ENCODE results near the gene TRPM3.

TRPM3 gene

GRCh38 chr9:70947511-70947910, 173.9 kb downstream of the TRPM3 start:
- Histone ChIP-seq H3K9me3 (ENCODE audit: low read depth, low read length) (no peaks in the 10 kb centered on the region), H3K27ac (no peak overlapping the region), H3K36me3 (ENCODE audit: insufficient read depth, low read length) (no peaks in the 10 kb centered on the region), H3K4me3 (no peak overlapping the region), H3K9ac (ENCODE audit: insufficient read length) (no peak overlapping the region)
- TF ChIP-seq FOXP2 (optimal IDR thresholded peaks at IDR 0.05; ENCODE audit: control extremely low read depth, extremely low read length, insufficient read depth): no peak
- TF ChIP-seq EZH2 (IDR thresholded peaks at IDR 0.05): no peak
- no peak for TF ChIP-seq POLR2AphosphoS5 (IDR thresholded peaks at IDR 0.05; ENCODE audit: borderline replicate concordance, low read depth, low read length)
- DNase-seq (ENCODE audit: low read depth, low spot score): no peak

- Histone ChIP-seq H3K36me3 (ENCODE audit: insufficient read depth, low read length) (no peaks in the 10 kb centered on the region), H3K9me3 (ENCODE audit: low read depth, low read length) (no peaks in the 10 kb centered on the region), H3K27ac (no peak overlapping the region), H3K9ac (ENCODE audit: insufficient read length) (no peak overlapping the region), H3K4me3 (no peak overlapping the region)
- no peak for DNase-seq (ENCODE audit: low read depth, low spot score)
- TF ChIP-seq EZH2 (IDR thresholded peaks at IDR 0.05) (no peak), POLR2AphosphoS5 (IDR thresholded peaks at IDR 0.05; ENCODE audit: borderline replicate concordance, low read depth, low read length) (no peak), FOXP2 (optimal IDR thresholded peaks at IDR 0.05; ENCODE audit: control extremely low read depth, extremely low read length, insufficient read depth) (no peak)
Measured at GRCh38 chr9:70947086-70947485, 174.3 kb downstream of the TRPM3 start.

- no peak for TF ChIP-seq FOXP2 (optimal IDR thresholded peaks at IDR 0.05; ENCODE audit: control extremely low read depth, extremely low read length, insufficient read depth)
- TF ChIP-seq EZH2 (IDR thresholded peaks at IDR 0.05): no peak
- no peak for TF ChIP-seq POLR2AphosphoS5 (IDR thresholded peaks at IDR 0.05; ENCODE audit: borderline replicate concordance, low read depth, low read length)
- no peaks in the 10 kb centered on the region for H3K9me3 ChIP-seq (ENCODE audit: low read depth, low read length)
- H3K27ac ChIP-seq: no peak overlapping the region
- H3K4me3 ChIP-seq: no peak overlapping the region
- no peak for DNase-seq (ENCODE audit: low read depth, low spot score)
- no peaks in the 10 kb centered on the region for H3K36me3 ChIP-seq (ENCODE audit: insufficient read depth, low read length)
- H3K9ac ChIP-seq (ENCODE audit: insufficient read length): no peak overlapping the region
Measured at GRCh38 chr9:70945301-70945700, 176.1 kb downstream of the TRPM3 start.

- TF ChIP-seq EZH2 (IDR thresholded peaks at IDR 0.05) (no peak), FOXP2 (optimal IDR thresholded peaks at IDR 0.05; ENCODE audit: control extremely low read depth, extremely low read length, insufficient read depth) (no peak), POLR2AphosphoS5 (IDR thresholded peaks at IDR 0.05; ENCODE audit: borderline replicate concordance, low read depth, low read length) (no peak)
- no peak for DNase-seq (ENCODE audit: low read depth, low spot score)
- no peak overlapping the region for H3K27ac ChIP-seq
- no peaks in the 10 kb centered on the region for H3K36me3 ChIP-seq (ENCODE audit: insufficient read depth, low read length)
- no peak overlapping the region for H3K9ac ChIP-seq (ENCODE audit: insufficient read length)
- H3K9me3 ChIP-seq (ENCODE audit: low read depth, low read length): no peaks in the 10 kb centered on the region
- no peak overlapping the region for H3K4me3 ChIP-seq
Measured at GRCh38 chr9:70941191-70941590, 180.2 kb downstream of the TRPM3 start.

GRCh38 chr9:70940605-70941004, 180.8 kb downstream of the TRPM3 start:
- H3K9me3 ChIP-seq (ENCODE audit: low read depth, low read length): no peaks in the 10 kb centered on the region
- no peak overlapping the region for H3K9ac ChIP-seq (ENCODE audit: insufficient read length)
- TF ChIP-seq EZH2 (IDR thresholded peaks at IDR 0.05) (no peak), POLR2AphosphoS5 (IDR thresholded peaks at IDR 0.05; ENCODE audit: borderline replicate concordance, low read depth, low read length) (no peak), FOXP2 (optimal IDR thresholded peaks at IDR 0.05; ENCODE audit: control extremely low read depth, extremely low read length, insufficient read depth) (no peak)
- H3K4me3 ChIP-seq: no peak overlapping the region
- H3K36me3 ChIP-seq (ENCODE audit: insufficient read depth, low read length): no peaks in the 10 kb centered on the region
- no peak for DNase-seq (ENCODE audit: low read depth, low spot score)
- no peak overlapping the region for H3K27ac ChIP-seq

GRCh38 chr9:70936536-70936935, 184.9 kb downstream of the TRPM3 start:
- no peak for DNase-seq (ENCODE audit: low read depth, low spot score)
- no peaks in the 10 kb centered on the region for H3K9me3 ChIP-seq (ENCODE audit: low read depth, low read length)
- no peak overlapping the region for H3K27ac ChIP-seq
- TF ChIP-seq FOXP2 (optimal IDR thresholded peaks at IDR 0.05; ENCODE audit: control extremely low read depth, extremely low read length, insufficient read depth): no peak
- TF ChIP-seq EZH2 (IDR thresholded peaks at IDR 0.05): no peak
- no peak for TF ChIP-seq POLR2AphosphoS5 (IDR thresholded peaks at IDR 0.05; ENCODE audit: borderline replicate concordance, low read depth, low read length)
- no peak overlapping the region for H3K4me3 ChIP-seq
- no peaks in the 10 kb centered on the region for H3K36me3 ChIP-seq (ENCODE audit: insufficient read depth, low read length)
- no peak overlapping the region for H3K9ac ChIP-seq (ENCODE audit: insufficient read length)

- H3K4me3 ChIP-seq: no peak overlapping the region
- no peaks in the 10 kb centered on the region for H3K9me3 ChIP-seq (ENCODE audit: low read depth, low read length)
- no peak overlapping the region for H3K9ac ChIP-seq (ENCODE audit: insufficient read length)
- no peak for DNase-seq (ENCODE audit: low read depth, low spot score)
- H3K27ac ChIP-seq: no peak overlapping the region
- no peaks in the 10 kb centered on the region for H3K36me3 ChIP-seq (ENCODE audit: insufficient read depth, low read length)
- TF ChIP-seq POLR2AphosphoS5 (IDR thresholded peaks at IDR 0.05; ENCODE audit: borderline replicate concordance, low read depth, low read length) (no peak), EZH2 (IDR thresholded peaks at IDR 0.05) (no peak), FOXP2 (optimal IDR thresholded peaks at IDR 0.05; ENCODE audit: control extremely low read depth, extremely low read length, insufficient read depth) (no peak)
Measured at GRCh38 chr9:70935856-70936255, 185.6 kb downstream of the TRPM3 start.

- no peaks in the 10 kb centered on the region for H3K9me3 ChIP-seq (ENCODE audit: low read depth, low read length)
- no peak overlapping the region for H3K27ac ChIP-seq
- no peak overlapping the region for H3K9ac ChIP-seq (ENCODE audit: insufficient read length)
- H3K36me3 ChIP-seq (ENCODE audit: insufficient read depth, low read length): no peaks in the 10 kb centered on the region
- no peak overlapping the region for H3K4me3 ChIP-seq
- DNase-seq (ENCODE audit: low read depth, low spot score): no peak
- TF ChIP-seq POLR2AphosphoS5 (IDR thresholded peaks at IDR 0.05; ENCODE audit: borderline replicate concordance, low read depth, low read length) (no peak), EZH2 (IDR thresholded peaks at IDR 0.05) (no peak)
Measured at GRCh38 chr9:70934642-70935041, 186.8 kb downstream of the TRPM3 start.

- H3K9ac ChIP-seq (ENCODE audit: insufficient read length): no peak overlapping the region
- no peak for DNase-seq (ENCODE audit: low read depth, low spot score)
- no peak overlapping the region for H3K4me3 ChIP-seq
- H3K27ac ChIP-seq: no peak overlapping the region
- no peaks in the 10 kb centered on the region for H3K36me3 ChIP-seq (ENCODE audit: insufficient read depth, low read length)
- no peaks in the 10 kb centered on the region for H3K9me3 ChIP-seq (ENCODE audit: low read depth, low read length)
- TF ChIP-seq EZH2 (IDR thresholded peaks at IDR 0.05) (no peak), FOXP2 (optimal IDR thresholded peaks at IDR 0.05; ENCODE audit: control extremely low read depth, extremely low read length, insufficient read depth) (no peak), POLR2AphosphoS5 (IDR thresholded peaks at IDR 0.05; ENCODE audit: borderline replicate concordance, low read depth, low read length) (no peak)
Measured at GRCh38 chr9:70933321-70933720, 188.1 kb downstream of the TRPM3 start.
